GM23248 (cell line): ENCODE results near the gene ATF6.

Experiments
- EZH2 ChIP-seq: fragments of 200-600 bp; sonication (generic); IDR thresholded peaks from 2 replicates; pipeline ENCODE4 v1.6.1; 2018; ENCODE audit warnings: antibody characterized with exemption, mild to moderate bottlenecking; ENCODE audit not compliant: insufficient read depth, poor library complexity, severe bottlenecking
- EZH2phosphoT487 ChIP-seq: fragments of 200-600 bp; sonication (generic); IDR thresholded peaks from 2 replicates; pipeline ENCODE4 v1.6.1; 2018; ENCODE audit warnings: antibody characterized with exemption, moderate library complexity, mild to moderate bottlenecking, low read depth; ENCODE audit not compliant: insufficient read depth

GRCh38 chr1:161908264-161908663 lies 142.1 kb downstream of the ATF6 start:
- no peak for TF ChIP-seq EZH2
- no peak for TF ChIP-seq EZH2phosphoT487
